A549 (cell line): ENCODE results near the gene SKAP1. TPM values are rescaled to one million over a fixed set of nuclear protein-coding genes. Genes with fewer than 3 reads are reported as not detected.

Experiments used
- ATAC-seq, 2 experiments: fragments of 200-7000 bp in 1 of 2; fragments of >200 bp in 1 of 2; cut with Nextera tagmentation in 1 of 2; cut with Tn5 transposase in 1 of 2; 3 replicates each; pipeline versions ENCODE4 v1.8.0 to v1.9.1; 2018 to 2020; ENCODE audit warnings: mild to moderate bottlenecking in 1 of 2, moderate library complexity in 1 of 2
- CTCF ChIA-PET: fragments of 300-600 bp; sonication (Branson Sonifier 250); formaldehyde crosslinking; extraction: SDS; loops from one replicate; lab custom pipeline; 2021; ENCODE audit warnings: antibody characterized with exemption, inconsistent platforms; lab: Yijun Ruan, JAX
- POLR2A ChIA-PET: fragments of 350-600 bp; formaldehyde crosslinking; extraction: SDS; loops from one replicate; lab custom pipeline; 2021; ENCODE audit warnings: antibody characterized with exemption, inconsistent platforms; lab: Yijun Ruan, JAX
- DNase-seq, 2 experiments: peaks; one replicate each; pipeline versions ENCODE4 v3.0.0 to v3.0.0-alpha.2; 2011 to 2016; ENCODE audit warnings: low read depth in 1 of 2, low spot score in 1 of 2
- FAIRE-seq: peaks from 2 replicates; lab custom pipeline; 2011; peaks lifted over from hg19 to GRCh38; lab: Jason Lieb, UNC
- H3K27ac ChIP-seq, 2 experiments: fragments of >200 bp; sonication (Bioruptor Twin); formaldehyde crosslinking; 3 replicates each; pipeline ENCODE4 v1.5.1; 2016 to 2017
- H3K4me1 ChIP-seq: fragments of >200 bp; sonication (Bioruptor Twin); formaldehyde crosslinking; 3 replicates; pipeline ENCODE4 v1.6.1; 2016
- H3K4me2 ChIP-seq: fragments of >200 bp; sonication (Bioruptor Twin); formaldehyde crosslinking; 3 replicates; pipeline ENCODE4 v1.6.1; 2016
- H3K4me3 ChIP-seq: fragments of >200 bp; sonication (Bioruptor Twin); formaldehyde crosslinking; 3 replicates; pipeline ENCODE4 v1.5.1; 2016
- H3K9me3 ChIP-seq: fragments of >200 bp; sonication (Bioruptor Twin); formaldehyde crosslinking; 3 replicates; pipeline ENCODE4 v1.6.1; 2016
- ATOH8 ChIP-seq: fragments of 250-450 bp; sonication (Bioruptor Pico); IDR thresholded peaks from 2 replicates; pipeline ENCODE4 v1.5.0; 2020; ENCODE audit warnings: low read depth, mild to moderate bottlenecking, moderate library complexity
- BCL3 ChIP-seq: fragments of >200 bp; sonication (Bioruptor Twin); formaldehyde crosslinking; IDR thresholded peaks from 3 replicates; pipeline ENCODE4 v1.6.1; 2016
- BHLHE40 ChIP-seq: IDR thresholded peaks from 2 replicates; pipeline ENCODE4 v1.6.1; 2012; ENCODE audit warnings: low read depth, low read length, inconsistent platforms
- CTCF ChIP-seq: fragments of >200 bp; sonication (Bioruptor Twin); formaldehyde crosslinking; IDR thresholded peaks from 3 replicates; pipeline ENCODE4 v1.5.1; 2016
- EHMT2 ChIP-seq: fragments of 200-600 bp; sonication (generic); IDR thresholded peaks from 2 replicates; pipeline ENCODE4 v1.6.1; 2016; ENCODE audit warnings: antibody characterized with exemption, low read depth, mild to moderate bottlenecking, moderate library complexity
- EP300 ChIP-seq, 2 experiments: fragments of >200 bp; sonication (Bioruptor Twin); formaldehyde crosslinking; IDR thresholded peaks; 2 replicates in 1 of 2; 3 replicates in 1 of 2; pipeline ENCODE4 v1.6.1; 2016 to 2017
- ESRRA ChIP-seq: fragments of 150-350 bp; IDR thresholded peaks from 2 replicates; pipeline ENCODE4 v1.6.1; 2014; ENCODE audit warnings: mild to moderate bottlenecking, low read length, borderline replicate concordance
- FOXS1 ChIP-seq: fragments of 250-450 bp; sonication (Bioruptor Pico); IDR thresholded peaks from 2 replicates; pipeline ENCODE4 v1.5.0; 2020; ENCODE audit warnings: mild to moderate bottlenecking, moderate library complexity
- HEYL ChIP-seq: fragments of 250-450 bp; sonication (Bioruptor Pico); IDR thresholded peaks from 2 replicates; pipeline ENCODE4 v1.8.0; 2021; ENCODE audit warnings: mild to moderate bottlenecking, moderate library complexity
- HOXA7 ChIP-seq: fragments of 250-450 bp; sonication (Bioruptor Pico); IDR thresholded peaks from 2 replicates; pipeline ENCODE4 v1.5.0; 2020; ENCODE audit warnings: mild to moderate bottlenecking, moderate library complexity
- HOXB5 ChIP-seq: fragments of 250-450 bp; sonication (Bioruptor Pico); IDR thresholded peaks from 2 replicates; pipeline ENCODE4 v1.5.0; 2020; ENCODE audit warnings: mild to moderate bottlenecking, moderate library complexity
- JUN ChIP-seq, 2 experiments: fragments of >200 bp; sonication (Bioruptor Twin); formaldehyde crosslinking; IDR thresholded peaks; 2 replicates in 1 of 2; 3 replicates in 1 of 2; pipeline ENCODE4 v1.6.1; 2016 to 2017
- JUNB ChIP-seq: fragments of >200 bp; sonication (Bioruptor Twin); formaldehyde crosslinking; IDR thresholded peaks from 2 replicates; pipeline ENCODE4 v1.6.1; 2016
- PHF8 ChIP-seq: fragments of 200-600 bp; sonication (generic); IDR thresholded peaks from 2 replicates; pipeline ENCODE4 v1.6.1; 2016; ENCODE audit warnings: low read depth, mild to moderate bottlenecking, antibody characterized with exemption, moderate library complexity, borderline replicate concordance
- POLR2AphosphoS2 ChIP-seq: conservative IDR thresholded peaks from 2 replicates; pipeline ENCODE4 v1.6.1; 2012; ENCODE audit warnings: low read length, improper control_type of control experiment, inconsistent platforms
- RARB ChIP-seq: fragments of 250-450 bp; sonication (Bioruptor Pico); IDR thresholded peaks from 2 replicates; pipeline ENCODE4 v1.8.0; 2021; ENCODE audit warnings: mild to moderate bottlenecking, moderate library complexity
- REST ChIP-seq: fragments of 200-600 bp; sonication (generic); IDR thresholded peaks from 2 replicates; pipeline ENCODE4 v1.6.1; 2016; ENCODE audit warnings: antibody characterized with exemption, mild to moderate bottlenecking, moderate library complexity
- SMC3 ChIP-seq: fragments of >200 bp; sonication (Bioruptor Twin); formaldehyde crosslinking; IDR thresholded peaks from 3 replicates; pipeline ENCODE4 v1.6.1; 2018; ENCODE audit warnings: inconsistent platforms
- TFCP2L1 ChIP-seq: fragments of 250-450 bp; sonication (Bioruptor Pico); IDR thresholded peaks from 2 replicates; pipeline ENCODE4 v1.5.0; 2021; ENCODE audit warnings: mild to moderate bottlenecking
- ZC3H11A ChIP-seq: fragments of 450-650 bp; IDR thresholded peaks from 2 replicates; pipeline ENCODE4 v1.6.1; 2014; ENCODE audit warnings: antibody characterized with exemption, mild to moderate bottlenecking
- ZNF302 ChIP-seq: fragments of 250-450 bp; sonication (Bioruptor Pico); IDR thresholded peaks from 2 replicates; pipeline ENCODE4 v1.9.0; 2021; ENCODE audit warnings: inconsistent platforms, mild to moderate bottlenecking, moderate library complexity
- WGBS: methylation state at CpG from one replicate; pipeline ENCODE4 v1.1.6; 2017; ENCODE audit errors: missing lambda C conversion rate; 5-methylcytosine and 5-hydroxymethylcytosine counted together
- polyA plus RNA-seq, 4 experiments: library from polyadenylated mRNA; depleted of rRNA in 3 of 4; stranded (reverse); fragments of >200 nt; fragmentation: RNase III in 1 of 4; extraction: RNeasy Plus Mini Kit Qiagen cat#74134 plus additional on column Dnase treatment in 1 of 4; gene quantifications; 2 replicates in 3 of 4; 3 replicates in 1 of 4; pipeline ENCODE4 v1.2.3, GENCODE V29; 2011 to 2017

SKAP1 gene
- polyA plus RNA-seq, 2 of the 4 experiments (the other 2 are of a cell fraction), result 0.14 to 0.78 TPM

- peaks cover 74% of the 10 kb centered on the region for H3K4me1 ChIP-seq
- TF ChIP-seq BHLHE40 (no peak), ZC3H11A (no peak), HEYL (CRISPR knock-in tag) (no peak), ATOH8 (CRISPR knock-in tag) (no peak), POLR2AphosphoS2 (no peak)
- TF ChIP-seq, all 56 proteins: peak for 0
- DNase-seq (no peak), FAIRE-seq (no peak), ATAC-seq (no peak)
- ChIA-PET POLR2A (no interaction called here), CTCF (interaction anchor here (0.6 to 15.3 kb wide), 6 partner anchors 9 to 378 kb away, joined by 3 to 217 read pairs (median 6); partner anchors contain the start of gene HOXB5)
- Histone ChIP-seq H3K27ac (peak overlapping the region; percentile 62 to 77), H3K9me3 (no peaks in the 10 kb centered on the region), H3K4me2 (peak overlapping the region; percentile 40), H3K4me3 (no peak overlapping the region)
- 70% methylated on average over 2 of the region's 2 CpGs for WGBS
Measured at GRCh38 chr17:48240122-48240521, 189.9 kb downstream of the SKAP1 start.

GRCh38 chr17:48239603-48239995, 190.4 kb downstream of the SKAP1 start:
- CTCF ChIA-PET, result interaction anchor here (0.6 to 15.3 kb wide), 7 partner anchors 13 to 379 kb away, joined by 3 to 217 read pairs (median 7); no protein-coding TSS in a partner anchor
- TF ChIP-seq JUNB (no peak), ESRRA (no peak), EHMT2 (no peak), PHF8 (no peak), REST (no peak), RARB (no peak), JUN (IDR thresholded peaks at IDR 0.05) (no peak), HOXB5 (CRISPR knock-in tag) (no peak), HOXA7 (CRISPR knock-in tag) (no peak), ATOH8 (CRISPR knock-in tag) (no peak), TFCP2L1 (no peak), EP300 (IDR thresholded peaks at IDR 0.05) (no peak), FOXS1 (CRISPR knock-in tag) (no peak), CTCF (no peak), ZNF302 (CRISPR knock-in tag) (no peak), SMC3 (no peak), BCL3 (no peak)
- H3K4me1 ChIP-seq, result peaks cover 69% of the 10 kb centered on the region
- POLR2A ChIA-PET, result no interaction called here
- H3K4me2 ChIP-seq, result no peak overlapping the region
- DNase-seq, result no peak
- WGBS, result 95% methylated on average over 1 of the region's 1 CpG
- no peak for FAIRE-seq
- H3K9me3 ChIP-seq, result no peaks in the 10 kb centered on the region
- H3K4me3 ChIP-seq, result no peak overlapping the region
- peak overlapping the region; percentile 62 to 77; a peak in 4 of 6 replicates for H3K27ac ChIP-seq
- no peak for ATAC-seq
